Measurements from ENCODE around the gene CASKIN1. TPM values are rescaled to one million over a fixed set of nuclear protein-coding genes. Genes with fewer than 3 reads are reported as not detected.
"Not testable (repeated sequence)": the region's sequence is repeated elsewhere in the genome, so short reads cannot be mapped to it uniquely, and the experiment has no call there.

Gene CASKIN1
- total RNA-seq, 1 experiment from 2014 or later, result 2.5 TPM

GRCh38 chr16:2135071-2135470 is 61.3 kb downstream of the CASKIN1 start:
- not testable (repeated sequence) for DNase-seq (ENCODE audit: low spot score)

- DNase-seq (ENCODE audit: low spot score), result not testable (repeated sequence)
Observed at GRCh38 chr16:2133797-2134196, 62.6 kb downstream of the CASKIN1 start.

GRCh38 chr16:2129890-2130447 is 66.4 kb downstream of the CASKIN1 start:
- not testable (repeated sequence) for DNase-seq (ENCODE audit: low spot score)

- DNase-seq (ENCODE audit: low spot score), result not testable (repeated sequence)
Observed at GRCh38 chr16:2129251-2129650, 67.2 kb downstream of the CASKIN1 start.

GRCh38 chr16:2127630-2128280 is 68.7 kb downstream of the CASKIN1 start:
- not testable (repeated sequence) for DNase-seq (ENCODE audit: low spot score)

Small RNA genes within 50 kb of the gene (small RNA-seq; reads per million reads assigned to genes)
- not detected for gene MIR3180-5
- not detected for gene MIR4516
- gene RF00019, result not detected
- not detected for gene SNORD60

Other genes with a start within 250 kb of the CASKIN1 start
- not detected in 2 replicates for gene RPL3L, start 241.9 kb downstream of the CASKIN1 start, total RNA-seq (2014; rRNA removed; shearing (Covaris generic))
- gene NDUFB10, start 237.1 kb downstream of the CASKIN1 start, total RNA-seq (2014; rRNA removed; shearing (Covaris generic)), result 415 and 426 TPM in 2 replicates
- gene RPS2, start 231.8 kb downstream of the CASKIN1 start, total RNA-seq (2014; rRNA removed; shearing (Covaris generic)), result 4,154 and 4,232 TPM in 2 replicates
- gene RNF151, start 229.7 kb downstream of the CASKIN1 start, total RNA-seq (2014; rRNA removed; shearing (Covaris generic)), result not detected in 2 replicates
- gene TBL3, start 224.6 kb downstream of the CASKIN1 start, total RNA-seq (2014; rRNA removed; shearing (Covaris generic)), result 134 and 140 TPM in 2 replicates
- 141 and 161 TPM in 2 replicates for gene NOXO1, start 215.1 kb downstream of the CASKIN1 start, total RNA-seq (2014; rRNA removed; shearing (Covaris generic))
- 51.7 and 70.3 TPM in 2 replicates for gene GFER, start 212.4 kb downstream of the CASKIN1 start, total RNA-seq (2014; rRNA removed; shearing (Covaris generic))
- gene SYNGR3, start 206.6 kb downstream of the CASKIN1 start, total RNA-seq (2014; rRNA removed; shearing (Covaris generic)), result 1.9 and 2.3 TPM in 2 replicates
- 42.9 and 49.0 TPM in 2 replicates for gene ZNF598, start 186.8 kb downstream of the CASKIN1 start, total RNA-seq (2014; rRNA removed; shearing (Covaris generic))
- gene NPW, start 176.8 kb downstream of the CASKIN1 start, total RNA-seq (2014; rRNA removed; shearing (Covaris generic)), result 0.91 and 2.7 TPM in 2 replicates
- gene NHERF2, start 169.7 kb downstream of the CASKIN1 start, total RNA-seq (2014; rRNA removed; shearing (Covaris generic)), result 258 and 259 TPM in 2 replicates
- 157 and 215 TPM in 2 replicates for gene NTHL1, start 148.8 kb downstream of the CASKIN1 start, total RNA-seq (2014; rRNA removed; shearing (Covaris generic))
- gene TSC2, start 148.6 kb downstream of the CASKIN1 start, total RNA-seq (2014; rRNA removed; shearing (Covaris generic)), result 75.1 and 85.0 TPM in 2 replicates
- gene PKD1, start 60.7 kb downstream of the CASKIN1 start, total RNA-seq (2014; rRNA removed; shearing (Covaris generic)), result 72.1 and 74.7 TPM in 2 replicates
- 13.4 and 24.9 TPM in 2 replicates for gene RAB26, start 48.0 kb downstream of the CASKIN1 start, total RNA-seq (2014; rRNA removed; shearing (Covaris generic))
- 166 and 170 TPM in 2 replicates for gene TRAF7, start 40.8 kb downstream of the CASKIN1 start, total RNA-seq (2014; rRNA removed; shearing (Covaris generic))
- gene MLST8, start 8.8 kb upstream of the CASKIN1 start, total RNA-seq (2014; rRNA removed; shearing (Covaris generic)), result 98.9 and 117 TPM in 2 replicates
- 33.6 and 34.6 TPM in 2 replicates for gene BRICD5, start 14.3 kb upstream of the CASKIN1 start, total RNA-seq (2014; rRNA removed; shearing (Covaris generic))
- 82.0 and 98.7 TPM in 2 replicates for gene PGP, start 18.2 kb upstream of the CASKIN1 start, total RNA-seq (2014; rRNA removed; shearing (Covaris generic))
- 83.8 and 87.2 TPM in 2 replicates for gene E4F1, start 27.0 kb upstream of the CASKIN1 start, total RNA-seq (2014; rRNA removed; shearing (Covaris generic))
- 0.99 and 3.1 TPM in 2 replicates for gene DNASE1L2, start 39.8 kb upstream of the CASKIN1 start, total RNA-seq (2014; rRNA removed; shearing (Covaris generic))
- 160 and 162 TPM in 2 replicates for gene ECI1, start 55.0 kb upstream of the CASKIN1 start, total RNA-seq (2014; rRNA removed; shearing (Covaris generic))
- 213 and 226 TPM in 2 replicates for gene RNPS1, start 71.5 kb upstream of the CASKIN1 start, total RNA-seq (2014; rRNA removed; shearing (Covaris generic))
- gene ABCA3, start 144.1 kb upstream of the CASKIN1 start, total RNA-seq (2014; rRNA removed; shearing (Covaris generic)), result under 0.01 and 2.5 TPM in 2 replicates
- 64.9 and 68.1 TPM in 2 replicates for gene CCNF, start 232.8 kb upstream of the CASKIN1 start, total RNA-seq (2014; rRNA removed; shearing (Covaris generic))

Measured in HT-29 (cell line).